Ectodermal cell (in vitro differentiated cells): ENCODE results near the gene ZWINT. TPM values are rescaled to one million over a fixed set of nuclear protein-coding genes. Genes with fewer than 3 reads are reported as not detected.

Experiments used
- H3K27ac ChIP-seq: 2 replicates; pipeline ENCODE4 v1.7.0; 2013; ENCODE audit warnings: mild to moderate bottlenecking, low read depth, low read length; ENCODE audit not compliant: insufficient read depth, poor library complexity, severe bottlenecking
- H3K27me3 ChIP-seq: 2 replicates; pipeline ENCODE4 v1.7.0; 2013; ENCODE audit warnings: mild to moderate bottlenecking, low read length; ENCODE audit not compliant: insufficient read depth, control insufficient read depth, poor library complexity, severe bottlenecking
- H3K36me3 ChIP-seq: one replicate; pipeline ENCODE4 v1.7.0; 2013; ENCODE audit warnings: low read length; ENCODE audit not compliant: control insufficient read depth, insufficient read depth
- H3K4me1 ChIP-seq: one replicate; pipeline ENCODE4 v1.7.0; 2013; ENCODE audit warnings: low read length; ENCODE audit not compliant: control insufficient read depth, insufficient read depth
- H3K4me3 ChIP-seq: 2 replicates; pipeline ENCODE4 v1.7.0; 2013; ENCODE audit warnings: low read depth, low read length, control low read depth; ENCODE audit not compliant: insufficient read depth
- H3K9me3 ChIP-seq: 2 replicates; pipeline ENCODE4 v1.7.0; 2013; ENCODE audit warnings: mild to moderate bottlenecking, low read length, moderate library complexity; ENCODE audit not compliant: control insufficient read depth
- WGBS, 2 experiments: methylation state at CpG; one replicate each; pipeline ENCODE4 v1.1.7; 2013; ENCODE audit warnings: missing lambda C conversion rate in 2 of 2; 5-methylcytosine and 5-hydroxymethylcytosine counted together
- polyA plus RNA-seq, 4 experiments: library from polyadenylated mRNA; stranded (reverse); fragments of 50-300 nt; gene quantifications; one replicate each; pipeline ENCODE4 v1.2.3, GENCODE V29; 2013

The ZWINT gene, protein sequence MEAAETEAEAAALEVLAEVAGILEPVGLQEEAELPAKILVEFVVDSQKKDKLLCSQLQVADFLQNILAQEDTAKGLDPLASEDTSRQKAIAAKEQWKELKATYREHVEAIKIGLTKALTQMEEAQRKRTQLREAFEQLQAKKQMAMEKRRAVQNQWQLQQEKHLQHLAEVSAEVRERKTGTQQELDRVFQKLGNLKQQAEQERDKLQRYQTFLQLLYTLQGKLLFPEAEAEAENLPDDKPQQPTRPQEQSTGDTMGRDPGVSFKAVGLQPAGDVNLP
- polyA plus RNA-seq (2013, experiment 1 of 4), result 112 TPM
- polyA plus RNA-seq (2013, experiment 2 of 4), result 113 TPM
- 80.6 TPM for polyA plus RNA-seq (2013, experiment 3 of 4)
- 87.6 TPM for polyA plus RNA-seq (2013, experiment 4 of 4)

DNA sequence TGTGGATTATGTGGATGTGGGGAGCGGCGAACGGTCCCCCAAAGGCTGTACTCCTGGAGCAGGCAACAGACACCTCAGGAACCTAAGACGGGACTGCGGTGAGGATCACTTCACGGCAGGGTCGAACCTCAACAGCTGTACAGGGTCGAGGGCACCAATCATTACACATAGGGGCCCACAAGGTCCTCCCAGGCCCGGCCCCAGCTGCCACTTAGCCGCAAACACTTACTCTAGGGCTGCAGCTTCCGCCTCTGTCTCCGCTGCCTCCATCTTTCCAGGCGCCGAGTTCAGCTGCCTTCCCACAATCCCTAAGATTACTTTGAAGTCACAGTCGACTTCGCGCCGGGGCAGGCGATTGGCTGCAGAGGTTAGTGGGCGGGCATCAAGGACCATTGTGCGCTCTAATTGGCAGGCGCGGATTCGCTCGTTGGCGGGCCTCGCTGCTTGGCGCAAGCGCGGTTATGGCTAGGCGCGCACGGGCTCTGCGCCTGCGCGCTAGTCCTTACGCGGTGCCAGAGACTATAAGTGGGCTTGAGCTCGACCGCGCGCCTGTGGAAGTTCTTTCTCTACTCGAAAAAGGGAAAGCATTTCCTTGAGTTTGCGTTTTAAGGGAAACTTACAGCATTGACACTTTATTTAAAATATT lies at the start of gene ZWINT:
ZWINT (minus strand) TSS at position 293 of the 646 bp plus-strand sequence; CDS start at position 270, 23 bp downstream.
- Histone ChIP-seq H3K4me3 (peak within 1 kb of the TSS; percentile 84), H3K4me1 (no peaks in the 10 kb centered on the region), H3K36me3 (peaks cover 6% of the 10 kb centered on the region), H3K27me3 (no peaks in the 10 kb centered on the region), H3K27ac (peak within 1 kb of the TSS; percentile 40), H3K9me3 (no peaks in the 10 kb centered on the region)
- 0% methylated on average over 43 to 44 of the region's 44 CpGs for WGBS, 2 experiments

DNA sequence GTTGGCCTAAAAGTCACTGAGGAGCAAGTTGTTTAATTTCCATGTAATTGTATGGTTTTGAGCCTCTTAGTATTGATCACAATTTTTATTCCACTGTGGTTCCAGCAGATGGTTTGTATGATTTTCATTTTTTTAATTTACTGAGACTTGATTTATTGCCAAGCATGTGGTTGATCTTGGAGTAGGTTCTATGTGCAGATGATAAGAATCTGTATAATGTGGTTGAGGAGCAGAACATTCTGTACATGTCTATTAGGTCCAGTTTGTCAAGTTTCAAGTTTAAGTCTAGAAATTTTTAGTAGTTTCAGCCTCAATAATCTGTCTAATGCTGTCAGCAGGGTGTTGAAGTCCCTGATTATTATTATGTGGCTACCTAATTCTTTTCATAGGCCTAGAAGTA lies 22.7 kb upstream of the ZWINT start:
- H3K36me3 ChIP-seq, result no peaks in the 10 kb centered on the region
- no peaks in the 10 kb centered on the region for H3K9me3 ChIP-seq
- H3K4me1 ChIP-seq, result no peaks in the 10 kb centered on the region
- no peaks in the 10 kb centered on the region for H3K27me3 ChIP-seq
- no peak overlapping the region for H3K27ac ChIP-seq
- no peak overlapping the region for H3K4me3 ChIP-seq

DNA sequence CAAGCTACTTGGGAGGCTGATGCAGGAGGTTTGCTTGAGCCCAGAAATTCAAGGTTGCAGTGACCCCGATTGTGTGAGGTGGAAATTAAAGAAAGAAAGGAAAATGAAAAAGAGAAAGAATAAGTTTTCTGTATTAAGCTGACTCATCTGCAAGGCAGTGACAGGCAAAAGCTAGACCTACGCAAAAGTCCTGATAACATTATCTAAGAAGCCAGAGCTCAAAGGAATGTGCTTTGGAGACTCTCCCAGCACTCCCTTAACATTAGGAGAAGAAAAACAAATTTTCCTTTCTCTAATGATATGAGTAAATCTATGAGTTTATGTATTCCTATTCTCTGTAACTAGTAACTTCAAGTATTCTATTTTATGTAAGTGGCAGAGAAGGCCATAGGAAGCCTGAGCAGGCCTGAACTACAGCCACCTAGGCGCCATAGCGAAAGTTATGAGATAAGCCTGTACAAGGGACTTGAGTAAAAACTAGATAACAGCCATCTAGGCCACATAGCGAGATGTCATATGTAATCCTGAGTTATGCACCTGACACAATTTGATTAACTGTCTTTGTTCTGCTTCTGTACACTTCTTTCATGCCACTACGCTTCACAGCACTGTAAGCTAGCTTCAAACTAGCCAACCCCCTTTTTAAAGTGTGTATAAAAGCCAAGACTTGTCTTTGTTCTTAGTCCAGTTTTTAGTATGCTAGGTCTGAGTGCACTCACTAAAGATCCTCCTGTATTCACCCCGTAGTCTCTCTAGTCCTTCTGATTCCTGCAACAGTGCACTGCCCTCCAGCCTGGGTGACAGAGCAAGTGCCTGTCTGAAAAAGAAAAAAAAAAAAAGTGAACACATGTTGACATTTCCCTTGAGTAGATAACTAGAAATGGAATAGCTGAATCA lies 9.4 kb upstream of the ZWINT start:
- Histone ChIP-seq H3K9me3 (no peaks in the 10 kb centered on the region), H3K27ac (no peak overlapping the region), H3K4me1 (no peaks in the 10 kb centered on the region), H3K27me3 (no peaks in the 10 kb centered on the region), H3K36me3 (no peaks in the 10 kb centered on the region), H3K4me3 (no peak overlapping the region)
- 90 to 95% methylated on average over 7 of the region's 7 CpGs for WGBS, 2 experiments

DNA sequence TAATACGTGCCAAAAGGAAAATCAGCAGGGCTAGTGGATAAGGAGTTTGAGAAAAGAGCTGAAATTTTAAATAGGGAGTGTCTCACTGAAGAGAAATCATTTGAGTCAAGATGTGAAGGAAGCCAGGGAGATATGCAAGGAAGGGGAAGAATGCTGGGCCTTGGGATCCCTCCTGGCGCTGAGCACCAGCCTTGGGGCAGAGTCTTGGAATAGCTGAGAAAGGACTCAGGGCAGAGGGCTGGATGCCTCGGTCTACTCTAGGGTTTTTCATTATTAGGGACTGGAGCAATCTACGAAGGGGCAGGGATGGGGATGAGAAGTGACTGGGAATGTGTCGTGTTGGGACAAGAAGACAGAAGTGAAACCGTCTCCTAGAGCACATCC lies 484 bp downstream of the ZWINT start:
- peaks cover 6% of the 10 kb centered on the region for H3K36me3 ChIP-seq
- no peaks in the 10 kb centered on the region for H3K4me1 ChIP-seq
- no peaks in the 10 kb centered on the region for H3K27me3 ChIP-seq
- H3K9me3 ChIP-seq, result no peaks in the 10 kb centered on the region
- WGBS, 2 experiments, result 6 to 10% methylated on average over 6 of the region's 6 CpGs
- H3K27ac ChIP-seq, result no peak overlapping the region
- H3K4me3 ChIP-seq, result peak overlapping the region; percentile 84

DNA sequence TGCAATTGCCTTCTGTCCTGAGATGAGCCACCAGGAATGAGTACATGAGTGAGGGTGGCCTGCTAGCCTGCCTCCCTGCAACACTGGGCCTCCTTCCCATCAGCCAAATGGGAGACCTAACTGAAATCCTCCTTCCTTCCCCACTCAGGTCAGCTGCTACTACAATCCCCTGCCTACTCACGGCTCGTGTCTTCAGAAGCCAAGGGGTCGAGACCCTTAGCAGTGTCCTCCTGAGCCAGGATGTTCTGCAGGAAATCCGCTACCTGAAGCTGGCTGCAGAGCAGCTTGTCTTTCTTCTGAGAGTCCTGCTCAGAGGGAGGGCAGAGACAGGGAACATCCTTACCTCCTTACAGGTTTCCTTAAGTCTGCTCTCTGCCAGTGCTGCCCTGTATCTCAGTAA lies 1.2 kb downstream of the ZWINT start:
- Histone ChIP-seq H3K4me3 (peak overlapping the region; percentile 84), H3K27ac (no peak overlapping the region), H3K36me3 (peaks cover 6% of the 10 kb centered on the region), H3K9me3 (no peaks in the 10 kb centered on the region), H3K27me3 (no peaks in the 10 kb centered on the region), H3K4me1 (no peaks in the 10 kb centered on the region)
- 90 to 95% methylated on average over 4 of the region's 4 CpGs for WGBS, 2 experiments

DNA sequence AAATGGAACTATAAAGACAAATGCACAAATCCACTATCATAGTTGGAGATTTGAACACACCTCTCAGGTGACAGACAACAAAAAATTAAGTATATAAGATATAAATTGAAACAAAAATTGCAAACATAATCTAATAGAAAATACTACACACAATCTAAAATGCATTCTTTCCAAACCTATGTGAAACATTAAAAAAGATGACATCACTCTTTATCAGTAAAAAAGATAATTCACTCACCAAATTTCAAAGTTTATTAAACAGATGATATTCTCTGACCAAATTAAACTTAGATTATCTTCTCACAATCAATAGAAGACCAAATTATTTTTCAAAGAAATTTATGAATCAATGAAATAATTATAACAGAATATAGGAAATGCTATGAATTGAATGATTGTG lies 4.0 kb downstream of the ZWINT start:
- no peak overlapping the region for H3K27ac ChIP-seq
- H3K27me3 ChIP-seq, result no peaks in the 10 kb centered on the region
- H3K9me3 ChIP-seq, result no peaks in the 10 kb centered on the region
- peaks cover 6% of the 10 kb centered on the region for H3K36me3 ChIP-seq
- no peaks in the 10 kb centered on the region for H3K4me1 ChIP-seq
- no peak overlapping the region for H3K4me3 ChIP-seq

DNA sequence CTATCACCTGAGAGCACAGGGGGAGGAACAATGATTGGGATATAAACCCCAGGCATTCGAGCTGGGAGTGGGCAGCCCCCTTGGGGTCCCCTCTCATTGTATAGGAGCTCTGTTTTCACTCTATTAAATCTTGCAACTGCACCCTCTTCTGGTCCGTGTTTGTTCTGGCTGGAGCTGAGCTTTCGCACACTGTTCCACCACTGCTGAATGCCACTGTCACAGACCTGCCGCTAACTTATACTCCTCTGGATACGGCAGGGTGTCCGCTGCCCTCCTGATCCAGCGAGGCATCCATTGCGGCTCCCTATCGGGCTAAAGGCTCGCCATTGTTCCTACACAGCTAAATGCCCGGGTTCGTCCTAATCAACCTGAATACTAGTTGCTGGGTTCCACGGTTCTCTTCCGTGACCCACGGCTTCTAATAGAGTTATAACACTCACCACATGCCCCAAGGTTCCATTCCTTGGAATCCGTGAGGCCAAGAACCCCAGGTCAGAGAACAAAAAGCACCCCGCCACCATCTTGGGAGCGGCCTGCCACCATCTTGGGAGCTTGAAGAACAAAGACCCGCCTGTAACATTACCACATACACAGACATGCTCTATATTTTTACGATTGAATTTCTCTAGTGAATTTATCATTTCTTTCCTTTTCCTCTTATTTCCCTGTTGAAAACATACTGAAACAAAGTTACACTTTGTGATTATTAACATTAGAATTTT lies 9.0 kb downstream of the ZWINT start:
- Histone ChIP-seq H3K4me1 (no peaks in the 10 kb centered on the region), H3K36me3 (no peaks in the 10 kb centered on the region), H3K9me3 (no peaks in the 10 kb centered on the region), H3K27me3 (no peaks in the 10 kb centered on the region), H3K27ac (no peak overlapping the region), H3K4me3 (no peak overlapping the region)
- WGBS, 2 experiments, result 94 to 95% methylated on average over 20 of the region's 20 CpGs

DNA sequence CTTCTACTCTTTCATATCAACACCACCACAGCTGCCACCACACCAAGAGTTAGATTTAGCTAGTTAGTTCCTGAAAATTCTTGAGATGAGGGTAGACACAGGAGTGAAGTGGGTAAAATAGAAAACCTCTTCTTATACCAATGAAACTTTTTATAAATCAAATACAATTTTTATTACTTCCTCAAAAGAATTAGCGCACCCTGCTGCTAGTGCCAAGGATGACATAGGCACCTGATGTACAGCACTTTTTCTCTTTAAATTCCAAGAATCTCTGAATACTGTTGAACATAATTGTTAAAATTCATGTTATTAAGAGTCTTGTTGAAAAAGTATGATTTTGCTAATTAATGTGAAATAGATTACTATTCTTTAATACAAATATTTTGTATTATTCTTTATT lies 11.4 kb downstream of the ZWINT start:
- H3K36me3 ChIP-seq, result no peaks in the 10 kb centered on the region
- no peaks in the 10 kb centered on the region for H3K9me3 ChIP-seq
- no peaks in the 10 kb centered on the region for H3K4me1 ChIP-seq
- 93 to 100% methylated on average over 1 of the region's 1 CpG for whole genome bisulfite sequencing, 2 experiments
- no peak overlapping the region for H3K4me3 ChIP-seq
- no peaks in the 10 kb centered on the region for H3K27me3 ChIP-seq
- no peak overlapping the region for H3K27ac ChIP-seq

DNA sequence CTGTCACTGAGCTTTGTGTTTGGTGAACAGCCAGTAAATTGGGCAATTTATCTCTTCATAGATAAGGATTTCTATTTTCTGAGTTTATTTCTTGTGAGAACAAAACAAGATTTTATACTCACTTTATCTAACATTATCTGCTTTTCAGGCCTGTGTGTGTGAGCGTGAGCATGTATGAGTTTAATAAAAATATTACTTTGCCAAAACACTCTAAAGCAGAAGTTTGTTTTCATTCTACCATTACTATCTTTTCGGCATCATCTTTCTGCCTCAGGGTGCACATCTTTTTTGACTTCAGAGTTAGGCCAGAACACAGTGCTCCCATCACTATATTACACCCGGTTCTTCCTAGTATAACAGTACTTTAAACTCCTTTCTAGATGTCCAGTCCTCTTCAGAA lies 13.0 kb downstream of the ZWINT start:
- Histone ChIP-seq H3K36me3 (no peaks in the 10 kb centered on the region), H3K27ac (no peak overlapping the region), H3K4me1 (no peaks in the 10 kb centered on the region), H3K9me3 (no peaks in the 10 kb centered on the region), H3K27me3 (no peaks in the 10 kb centered on the region), H3K4me3 (no peak overlapping the region)
- 89 to 95% methylated on average over 2 to 3 of the region's 3 CpGs for WGBS, 2 experiments
